Upper lobe of right lung (tissue), 1 donor: Measurements from ENCODE around the gene ALDH4A1. TPM values are rescaled to one million over a fixed set of nuclear protein-coding genes. Genes with fewer than 3 reads are reported as not detected.
A peak's percentile ranks its signal among the peaks of the same experiment; 100 is the strongest.

Experiments used
- ATAC-seq: fragments of 200-7000 bp; cut with Tn5 transposase; one replicate; pipeline ENCODE4 v1.9.1; 2020; ENCODE audit warnings: mild to moderate bottlenecking, moderate library complexity
- DNase-seq: peaks from one replicate; pipeline ENCODE4 v3.0.0-alpha.2; 2020
- H3K27ac ChIP-seq: fragments of 200-600 bp; one replicate; pipeline ENCODE4 v1.8.0; 2022
- H3K27me3 ChIP-seq: fragments of 200-600 bp; one replicate; pipeline ENCODE4 v1.8.0; 2022; ENCODE audit warnings: mild to moderate bottlenecking
- H3K36me3 ChIP-seq: fragments of 200-600 bp; one replicate; pipeline ENCODE4 v1.8.0; 2022
- H3K4me1 ChIP-seq: fragments of 200-600 bp; one replicate; pipeline ENCODE4 v1.8.0; 2022
- H3K4me3 ChIP-seq: fragments of 200-600 bp; one replicate; pipeline ENCODE4 v1.8.0; 2022; ENCODE audit warnings: mild to moderate bottlenecking
- H3K9me3 ChIP-seq: fragments of 200-600 bp; one replicate; pipeline ENCODE4 v1.8.0; 2022
- intact Hi-C: fragments of 100-400 bp; cut with DNase I; formaldehyde crosslinking; loops from one replicate; pipeline ENCODE4 v1.11.0; 2022
- total RNA-seq: library from RNA; stranded (reverse); fragmentation: NEBNext Ultra II Directional; extraction: Animal tissue kit (Norgen Biotek cat#: 25700); gene quantifications from one replicate; pipeline ENCODE4 v1.2.1, GENCODE V29; 2021
- TF ChIP-seq, protein P1 (sequence below): fragments of 200-600 bp; IDR thresholded peaks from one replicate; pipeline ENCODE4 v1.8.0; 2022; ENCODE audit warnings: antibody characterized with exemption
- donor health status: DM: no; HTN: yes; CAD: no; lungs with severe emphysema.

The ALDH4A1 gene
- total RNA-seq, 1 donor from 2014 or later: 11.8 TPM

DNA sequence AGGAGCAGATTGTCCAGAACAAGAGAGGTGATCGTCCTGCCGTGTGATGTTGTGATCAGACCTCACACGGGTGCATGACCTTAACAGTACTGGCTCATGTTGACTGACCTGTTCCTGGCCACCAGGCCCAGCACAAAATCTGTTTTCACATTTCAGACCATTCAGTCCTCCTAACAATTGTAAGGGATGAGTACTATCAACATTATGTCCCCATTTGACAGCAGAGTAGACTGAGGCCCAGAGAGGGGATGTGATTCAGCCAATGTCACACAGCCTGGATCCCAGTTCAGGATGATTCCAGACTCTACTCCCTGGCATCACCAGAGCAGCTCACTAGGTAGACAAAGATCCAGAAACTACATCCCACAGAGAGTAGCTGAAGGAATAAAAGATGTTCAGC is 35.5 kb downstream of the ALDH4A1 start:
- Histone ChIP-seq H3K4me1 (no peaks in the 10 kb centered on the region), H3K27ac (no peak overlapping the region), H3K4me3 (no peak overlapping the region), H3K36me3 (no peaks in the 10 kb centered on the region), H3K27me3 (no peaks in the 10 kb centered on the region), H3K9me3 (no peaks in the 10 kb centered on the region)
- DNase-seq: no peak
- ATAC-seq: no peak
- intact Hi-C loops: no loop called here
- TF ChIP-seq, protein P1, sequence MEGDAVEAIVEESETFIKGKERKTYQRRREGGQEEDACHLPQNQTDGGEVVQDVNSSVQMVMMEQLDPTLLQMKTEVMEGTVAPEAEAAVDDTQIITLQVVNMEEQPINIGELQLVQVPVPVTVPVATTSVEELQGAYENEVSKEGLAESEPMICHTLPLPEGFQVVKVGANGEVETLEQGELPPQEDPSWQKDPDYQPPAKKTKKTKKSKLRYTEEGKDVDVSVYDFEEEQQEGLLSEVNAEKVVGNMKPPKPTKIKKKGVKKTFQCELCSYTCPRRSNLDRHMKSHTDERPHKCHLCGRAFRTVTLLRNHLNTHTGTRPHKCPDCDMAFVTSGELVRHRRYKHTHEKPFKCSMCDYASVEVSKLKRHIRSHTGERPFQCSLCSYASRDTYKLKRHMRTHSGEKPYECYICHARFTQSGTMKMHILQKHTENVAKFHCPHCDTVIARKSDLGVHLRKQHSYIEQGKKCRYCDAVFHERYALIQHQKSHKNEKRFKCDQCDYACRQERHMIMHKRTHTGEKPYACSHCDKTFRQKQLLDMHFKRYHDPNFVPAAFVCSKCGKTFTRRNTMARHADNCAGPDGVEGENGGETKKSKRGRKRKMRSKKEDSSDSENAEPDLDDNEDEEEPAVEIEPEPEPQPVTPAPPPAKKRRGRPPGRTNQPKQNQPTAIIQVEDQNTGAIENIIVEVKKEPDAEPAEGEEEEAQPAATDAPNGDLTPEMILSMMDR: no peak

DNA sequence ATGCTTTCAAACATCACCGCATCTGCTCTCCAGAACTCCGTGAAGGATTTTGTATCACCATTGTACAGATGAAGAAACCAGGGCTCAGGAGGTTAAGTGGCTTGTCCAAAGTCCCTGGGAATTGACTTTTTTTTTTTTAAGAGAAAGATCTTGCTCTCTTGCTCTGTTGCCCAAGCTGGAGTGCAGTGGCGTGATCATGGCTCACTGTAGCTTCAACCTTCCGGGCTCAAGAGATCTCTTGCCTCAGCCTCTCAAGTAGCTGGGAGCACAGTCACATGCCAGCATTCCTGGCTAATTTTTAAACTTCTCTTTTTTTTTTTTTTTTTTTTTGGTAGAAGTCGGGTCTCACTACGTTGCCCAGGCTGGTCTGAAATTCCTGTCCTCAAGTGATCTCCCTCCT is 36.0 kb downstream of the ALDH4A1 start:
- ATAC-seq (peak; percentile 27), DNase-seq (peak; percentile 78)
- Histone ChIP-seq H3K27me3 (no peaks in the 10 kb centered on the region), H3K4me1 (no peaks in the 10 kb centered on the region), H3K9me3 (no peaks in the 10 kb centered on the region), H3K27ac (no peak overlapping the region), H3K4me3 (no peak overlapping the region), H3K36me3 (no peaks in the 10 kb centered on the region)
- intact Hi-C loops: no loop called here
- TF ChIP-seq, protein P1: no peak

DNA sequence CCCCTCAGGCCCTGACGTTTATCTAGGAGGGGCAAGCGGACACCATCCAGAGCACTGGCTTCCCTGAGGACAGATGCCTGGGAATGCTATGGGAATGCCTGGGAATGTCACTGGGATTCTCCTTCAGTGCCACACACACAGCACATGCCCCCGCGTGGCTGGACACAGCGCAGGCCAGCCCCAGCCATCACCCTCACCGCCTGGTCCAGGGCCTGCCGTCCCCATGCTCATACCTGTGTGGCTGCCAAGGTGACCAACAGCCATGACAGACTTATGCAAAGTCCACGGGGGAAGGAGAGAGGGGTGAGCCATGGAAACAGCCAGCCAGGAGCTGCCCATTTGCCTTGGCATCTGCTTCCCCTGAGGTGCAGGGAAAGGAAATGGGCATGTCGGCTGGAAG is 37.2 kb downstream of the ALDH4A1 start:
- intact Hi-C loops: no loop called here
- TF ChIP-seq, protein P1: no peak
- H3K4me1 ChIP-seq: no peaks in the 10 kb centered on the region
- no peaks in the 10 kb centered on the region for H3K36me3 ChIP-seq
- H3K27me3 ChIP-seq: no peaks in the 10 kb centered on the region
- H3K4me3 ChIP-seq: no peak overlapping the region
- ATAC-seq (no peak), DNase-seq (no peak)
- H3K27ac ChIP-seq: no peak overlapping the region
- no peaks in the 10 kb centered on the region for H3K9me3 ChIP-seq

DNA sequence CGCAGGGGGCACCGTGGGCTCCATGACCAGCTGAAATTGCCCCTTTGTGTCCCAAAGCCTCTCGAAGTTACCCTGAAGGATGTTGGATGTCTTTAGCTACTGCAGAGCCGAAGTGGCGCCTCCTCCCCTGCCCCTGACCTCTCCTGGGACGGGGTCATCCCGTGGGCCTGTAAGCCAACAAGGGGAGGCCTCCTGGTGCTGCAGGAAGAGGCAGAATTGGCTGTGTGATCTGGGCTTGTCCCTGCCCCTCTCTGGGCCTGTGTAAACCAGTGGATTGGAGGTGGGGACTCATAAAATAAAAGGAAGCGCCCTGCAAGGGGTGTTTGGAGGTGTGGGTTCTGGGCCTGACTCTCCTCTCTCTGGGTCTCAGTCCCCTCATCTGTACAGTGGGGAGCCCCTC is 40.8 kb downstream of the ALDH4A1 start:
- ATAC-seq: no peak
- no peak overlapping the region for H3K27ac ChIP-seq
- intact Hi-C loops: no loop called here
- H3K36me3 ChIP-seq: no peaks in the 10 kb centered on the region
- TF ChIP-seq, protein P1: no peak
- H3K4me1 ChIP-seq: no peaks in the 10 kb centered on the region
- no peak for DNase-seq
- H3K9me3 ChIP-seq: no peaks in the 10 kb centered on the region
- no peak overlapping the region for H3K4me3 ChIP-seq
- no peaks in the 10 kb centered on the region for H3K27me3 ChIP-seq

DNA sequence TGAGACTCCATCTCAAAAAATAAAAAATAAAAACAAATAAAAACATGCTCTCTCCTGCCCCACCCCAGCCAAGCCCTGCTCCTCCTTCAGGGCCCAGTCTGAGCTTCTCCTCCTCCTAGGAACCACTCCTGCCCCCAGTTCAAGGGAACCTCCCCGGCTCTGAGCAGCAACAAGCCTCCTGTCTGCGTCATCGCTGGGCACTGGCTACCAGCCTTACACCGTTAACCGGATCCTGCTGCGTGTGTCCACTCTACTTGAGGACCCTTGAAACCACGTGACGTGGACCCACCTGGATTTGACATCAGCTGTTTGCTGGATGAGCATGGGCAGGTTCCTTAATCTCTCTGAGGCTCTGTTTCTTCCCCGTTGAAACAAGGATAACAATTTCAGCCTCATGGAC is 41.3 kb downstream of the ALDH4A1 start:
- intact Hi-C loops: no loop called here
- H3K4me3 ChIP-seq: no peak overlapping the region
- DNase-seq (no peak), ATAC-seq (no peak)
- TF ChIP-seq, protein P1: no peak
- no peak overlapping the region for H3K27ac ChIP-seq
- no peaks in the 10 kb centered on the region for H3K9me3 ChIP-seq
- no peaks in the 10 kb centered on the region for H3K27me3 ChIP-seq
- no peaks in the 10 kb centered on the region for H3K36me3 ChIP-seq
- no peaks in the 10 kb centered on the region for H3K4me1 ChIP-seq

DNA sequence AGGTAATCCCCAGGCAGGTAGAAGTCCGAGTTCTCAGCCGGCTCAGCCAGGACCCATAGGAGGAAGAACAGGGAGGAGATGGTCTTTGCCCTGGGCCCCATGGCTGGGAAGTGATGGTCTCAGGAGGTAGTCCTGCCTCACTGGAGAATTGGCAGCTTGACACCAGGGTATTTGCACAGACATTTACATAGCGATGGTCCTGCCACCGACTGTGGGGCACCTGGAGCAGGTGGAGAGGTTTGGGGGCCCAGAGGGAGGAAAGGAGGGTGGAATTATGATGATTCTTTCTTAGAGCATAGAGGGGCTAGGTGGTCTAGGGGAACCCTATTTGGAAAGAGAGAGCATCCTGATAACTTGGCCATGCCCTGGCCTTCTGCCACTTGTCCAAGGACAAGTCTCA is 42.8 kb downstream of the ALDH4A1 start, which contains the start of gene TAS1R2:
Gene TAS1R2, minus strand, starts transcription at position 101 of the 400 bp plus-strand sequence. Its CDS starts 0 bp downstream, at position 101.
- Histone ChIP-seq H3K27me3 (no peaks in the 10 kb centered on the region), H3K27ac (no peak within 1 kb of the TSS), H3K4me3 (no peak within 1 kb of the TSS), H3K4me1 (no peaks in the 10 kb centered on the region), H3K9me3 (no peaks in the 10 kb centered on the region), H3K36me3 (no peaks in the 10 kb centered on the region)
- intact Hi-C loops: no loop called here
- no peak for ATAC-seq
- TF ChIP-seq, protein P1: no peak
- DNase-seq: no peak
